Measurements from ENCODE around the gene ALDH3A2.

The ALDH3A2 gene

GRCh38 chr17:19717031-19717360, 68.4 kb downstream of the ALDH3A2 start:
- DNase-seq, result no peak

GRCh38 chr17:19717411-19717908, 68.9 kb downstream of the ALDH3A2 start:
- no peak for DNase-seq

GRCh38 chr17:19718041-19718612, 69.6 kb downstream of the ALDH3A2 start:
- DNase-seq, result no peak

GRCh38 chr17:19718613-19719354, 70.2 kb downstream of the ALDH3A2 start:
- DNase-seq, result no peak

GRCh38 chr17:19719355-19720209, 71.0 kb downstream of the ALDH3A2 start:
- DNase-seq, result no peak

- DNase-seq, result no peak
Observed at GRCh38 chr17:19720210-19720475, 71.6 kb downstream of the ALDH3A2 start.

GRCh38 chr17:19720631-19721426, 72.3 kb downstream of the ALDH3A2 start:
- no peak for DNase-seq

GRCh38 chr17:19723964-19724363, 75.4 kb downstream of the ALDH3A2 start:
- no peak for DNase-seq

GRCh38 chr17:19724501-19725420, 76.2 kb downstream of the ALDH3A2 start:
- peak; percentile 31 for DNase-seq

GRCh38 chr17:19725486-19725885, 76.9 kb downstream of the ALDH3A2 start:
- no peak for DNase-seq

- no peak for DNase-seq
Observed at GRCh38 chr17:19726631-19727376, 78.3 kb downstream of the ALDH3A2 start.

Measured in CD4-positive, alpha-beta T cell treated with Interleukin-4 for 4 hours (primary cell).